ENCODE data around the gene ASGR2.

The ASGR2 gene

DNA sequence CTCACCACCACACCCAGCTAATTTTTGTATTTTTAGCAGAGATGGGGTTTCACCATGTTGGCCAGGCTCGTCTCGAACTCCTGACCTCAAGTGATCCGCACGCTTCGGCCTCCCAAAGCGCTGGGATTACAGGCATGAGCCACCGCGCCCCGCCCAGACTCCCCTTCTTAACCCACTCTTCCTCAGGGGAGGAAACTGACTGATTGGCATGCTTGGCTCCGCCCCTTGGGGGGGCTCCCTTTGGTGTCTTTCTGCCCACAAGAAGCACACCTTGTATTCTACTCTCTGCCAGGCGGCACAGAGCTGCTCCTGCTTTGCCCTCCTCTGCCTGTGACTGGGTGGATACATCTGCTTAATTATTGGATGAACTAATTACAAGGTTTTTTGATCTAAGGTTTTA lies 4.7 kb upstream of the ASGR2 start:
- DNase-seq (ENCODE audit: low read depth in 1 of 2, low spot score in 1 of 2) = no peak
- no peak overlapping the region for H3K4me3 ChIP-seq (replicated peaks; ENCODE audit: insufficient read depth, low read length)
- no peak overlapping the region for H3K27ac ChIP-seq (replicated peaks)
- TF ChIP-seq POLR2AphosphoS5 (IDR thresholded peaks at IDR 0.05; ENCODE audit: low read depth) (no peak), SPI1 (IDR thresholded peaks at IDR 0.05; ENCODE audit: borderline replicate concordance, low read depth) (no peak), GABPA (IDR thresholded peaks at IDR 0.05; ENCODE audit: low read depth) (no peak)
- TF ChIP-seq, protein P1, sequence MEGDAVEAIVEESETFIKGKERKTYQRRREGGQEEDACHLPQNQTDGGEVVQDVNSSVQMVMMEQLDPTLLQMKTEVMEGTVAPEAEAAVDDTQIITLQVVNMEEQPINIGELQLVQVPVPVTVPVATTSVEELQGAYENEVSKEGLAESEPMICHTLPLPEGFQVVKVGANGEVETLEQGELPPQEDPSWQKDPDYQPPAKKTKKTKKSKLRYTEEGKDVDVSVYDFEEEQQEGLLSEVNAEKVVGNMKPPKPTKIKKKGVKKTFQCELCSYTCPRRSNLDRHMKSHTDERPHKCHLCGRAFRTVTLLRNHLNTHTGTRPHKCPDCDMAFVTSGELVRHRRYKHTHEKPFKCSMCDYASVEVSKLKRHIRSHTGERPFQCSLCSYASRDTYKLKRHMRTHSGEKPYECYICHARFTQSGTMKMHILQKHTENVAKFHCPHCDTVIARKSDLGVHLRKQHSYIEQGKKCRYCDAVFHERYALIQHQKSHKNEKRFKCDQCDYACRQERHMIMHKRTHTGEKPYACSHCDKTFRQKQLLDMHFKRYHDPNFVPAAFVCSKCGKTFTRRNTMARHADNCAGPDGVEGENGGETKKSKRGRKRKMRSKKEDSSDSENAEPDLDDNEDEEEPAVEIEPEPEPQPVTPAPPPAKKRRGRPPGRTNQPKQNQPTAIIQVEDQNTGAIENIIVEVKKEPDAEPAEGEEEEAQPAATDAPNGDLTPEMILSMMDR (IDR thresholded peaks at IDR 0.05; ENCODE audit: insufficient read depth, low read length) = no peak
- TF ChIP-seq, protein P2, sequence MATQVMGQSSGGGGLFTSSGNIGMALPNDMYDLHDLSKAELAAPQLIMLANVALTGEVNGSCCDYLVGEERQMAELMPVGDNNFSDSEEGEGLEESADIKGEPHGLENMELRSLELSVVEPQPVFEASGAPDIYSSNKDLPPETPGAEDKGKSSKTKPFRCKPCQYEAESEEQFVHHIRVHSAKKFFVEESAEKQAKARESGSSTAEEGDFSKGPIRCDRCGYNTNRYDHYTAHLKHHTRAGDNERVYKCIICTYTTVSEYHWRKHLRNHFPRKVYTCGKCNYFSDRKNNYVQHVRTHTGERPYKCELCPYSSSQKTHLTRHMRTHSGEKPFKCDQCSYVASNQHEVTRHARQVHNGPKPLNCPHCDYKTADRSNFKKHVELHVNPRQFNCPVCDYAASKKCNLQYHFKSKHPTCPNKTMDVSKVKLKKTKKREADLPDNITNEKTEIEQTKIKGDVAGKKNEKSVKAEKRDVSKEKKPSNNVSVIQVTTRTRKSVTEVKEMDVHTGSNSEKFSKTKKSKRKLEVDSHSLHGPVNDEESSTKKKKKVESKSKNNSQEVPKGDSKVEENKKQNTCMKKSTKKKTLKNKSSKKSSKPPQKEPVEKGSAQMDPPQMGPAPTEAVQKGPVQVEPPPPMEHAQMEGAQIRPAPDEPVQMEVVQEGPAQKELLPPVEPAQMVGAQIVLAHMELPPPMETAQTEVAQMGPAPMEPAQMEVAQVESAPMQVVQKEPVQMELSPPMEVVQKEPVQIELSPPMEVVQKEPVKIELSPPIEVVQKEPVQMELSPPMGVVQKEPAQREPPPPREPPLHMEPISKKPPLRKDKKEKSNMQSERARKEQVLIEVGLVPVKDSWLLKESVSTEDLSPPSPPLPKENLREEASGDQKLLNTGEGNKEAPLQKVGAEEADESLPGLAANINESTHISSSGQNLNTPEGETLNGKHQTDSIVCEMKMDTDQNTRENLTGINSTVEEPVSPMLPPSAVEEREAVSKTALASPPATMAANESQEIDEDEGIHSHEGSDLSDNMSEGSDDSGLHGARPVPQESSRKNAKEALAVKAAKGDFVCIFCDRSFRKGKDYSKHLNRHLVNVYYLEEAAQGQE (IDR thresholded peaks at IDR 0.05; ENCODE audit: insufficient replicate concordance, low read depth) = no peak
- no peaks in the 10 kb centered on the region for H3K27me3 ChIP-seq (ENCODE audit: insufficient read depth, poor library complexity, severe bottlenecking)

DNA sequence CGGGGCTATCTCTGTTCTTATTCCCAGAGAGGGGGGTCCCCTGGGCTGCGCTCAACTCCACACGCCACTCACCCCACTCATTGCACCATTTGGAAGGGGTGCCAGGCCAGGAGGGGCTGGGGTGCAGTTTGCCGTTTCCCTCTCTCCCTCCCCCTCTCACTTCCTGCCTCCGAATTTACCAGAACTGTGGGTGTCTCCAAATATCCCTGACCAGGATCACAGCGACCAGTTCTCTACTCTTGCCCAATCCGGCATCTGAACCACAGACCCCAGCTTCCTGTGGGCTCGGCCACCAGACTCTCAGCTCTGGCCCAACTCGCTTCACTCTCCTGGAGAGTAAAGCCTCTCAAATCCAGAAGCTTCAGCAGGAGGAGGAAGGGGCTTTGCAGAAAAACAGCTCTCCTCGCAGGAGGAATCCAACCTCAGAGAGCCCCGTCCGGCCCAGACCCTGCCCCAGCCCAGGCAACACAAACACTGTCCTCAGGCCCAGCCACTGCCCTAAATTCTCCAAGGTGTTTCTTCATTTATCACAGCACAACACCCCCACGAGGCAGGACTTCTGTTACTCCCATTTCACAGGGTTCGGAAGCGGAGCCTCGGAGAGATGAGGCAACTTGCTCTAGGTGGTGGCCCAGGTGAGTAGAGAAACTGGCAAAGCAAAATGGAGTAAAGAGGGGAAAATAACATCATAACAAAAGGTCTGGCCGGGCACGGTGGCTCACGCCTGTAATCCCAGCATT lies 423 bp upstream of the ASGR2 start:
- TF ChIP-seq, protein P2 (IDR thresholded peaks at IDR 0.05; ENCODE audit: insufficient replicate concordance, low read depth) = no peak
- no peak for TF ChIP-seq POLR2AphosphoS5 (IDR thresholded peaks at IDR 0.05; ENCODE audit: low read depth)
- no peak for TF ChIP-seq SPI1 (IDR thresholded peaks at IDR 0.05; ENCODE audit: borderline replicate concordance, low read depth)
- TF ChIP-seq GABPA (IDR thresholded peaks at IDR 0.05; ENCODE audit: low read depth) = no peak
- TF ChIP-seq, protein P1 (IDR thresholded peaks at IDR 0.05; ENCODE audit: insufficient read depth, low read length) = no peak
- DNase-seq (ENCODE audit: low read depth in 1 of 2, low spot score in 1 of 2) = peak; percentile 64 to 82
- H3K27me3 ChIP-seq (ENCODE audit: insufficient read depth, poor library complexity, severe bottlenecking) = no peaks in the 10 kb centered on the region
- H3K4me3 ChIP-seq (replicated peaks; ENCODE audit: insufficient read depth, low read length) = no peak overlapping the region
- H3K27ac ChIP-seq (replicated peaks) = peak overlapping the region; percentile 55

DNA sequence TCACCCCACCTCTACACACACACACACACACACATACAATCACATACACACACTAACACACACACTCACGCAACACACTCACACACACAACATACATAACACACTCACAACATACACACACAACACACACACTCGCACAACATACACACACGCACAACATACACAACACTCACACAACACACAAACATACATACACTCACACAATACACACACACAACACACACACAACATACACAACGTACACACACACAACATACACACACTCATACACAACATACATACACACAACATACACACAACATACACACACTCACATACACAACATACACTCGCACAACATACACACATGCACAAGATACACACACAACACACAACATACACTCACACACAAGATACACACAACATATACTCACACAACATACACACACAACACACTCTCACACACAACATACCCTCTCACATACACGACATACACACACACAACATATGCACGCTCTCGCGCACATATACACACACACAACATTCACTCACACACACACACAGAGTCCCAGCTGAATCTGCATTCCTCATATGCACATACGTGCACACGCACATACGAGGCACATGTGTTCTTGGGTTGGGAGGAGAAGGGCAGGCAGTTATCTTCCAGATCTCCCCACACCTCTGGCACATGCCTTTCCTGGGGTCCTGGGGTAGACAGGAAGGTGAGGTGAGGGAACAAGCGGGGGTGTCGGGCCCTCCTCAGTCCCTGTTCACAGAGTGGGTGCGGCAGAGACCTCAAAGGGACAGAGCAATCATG lies 1.1 kb downstream of the ASGR2 start:
- Histone ChIP-seq H3K27me3 (ENCODE audit: insufficient read depth, poor library complexity, severe bottlenecking) (no peaks in the 10 kb centered on the region), H3K27ac (replicated peaks) (no peak overlapping the region), H3K4me3 (replicated peaks; ENCODE audit: insufficient read depth, low read length) (no peak overlapping the region)
- TF ChIP-seq POLR2AphosphoS5 (IDR thresholded peaks at IDR 0.05; ENCODE audit: low read depth) (no peak), GABPA (IDR thresholded peaks at IDR 0.05; ENCODE audit: low read depth) (no peak)
- TF ChIP-seq, protein P1 (IDR thresholded peaks at IDR 0.05; ENCODE audit: insufficient read depth, low read length) = no peak
- TF ChIP-seq, protein P2 (IDR thresholded peaks at IDR 0.05; ENCODE audit: insufficient replicate concordance, low read depth) = no peak
- no peak for DNase-seq (ENCODE audit: low read depth in 1 of 2, low spot score in 1 of 2)

Data from HL-60 (cell line).